Breast epithelium (tissue), 3 donors: Measurements from ENCODE around the gene C1orf87.

Experiments used
- CTCF ChIP-seq, 3 donors: fragments of 450-650 bp; IDR thresholded peaks; one replicate each; pipeline ENCODE4 v1.5.1; 2016 to 2017; ENCODE audit warnings: antibody characterized with exemption in 3 of 3, mild to moderate bottlenecking in 3 of 3, moderate library complexity in 3 of 3
- POLR2A ChIP-seq: fragments of 450-650 bp; IDR thresholded peaks from one replicate; pipeline ENCODE4 v1.6.1; 2016; ENCODE audit warnings: antibody characterized with exemption, mild to moderate bottlenecking, moderate library complexity
- POLR2AphosphoS5 ChIP-seq, 3 donors: sonication (generic); formaldehyde crosslinking; IDR thresholded peaks; one replicate each; pipeline ENCODE4 v1.6.1; 2017; ENCODE audit warnings: antibody characterized with exemption in 3 of 3

- TF ChIP-seq CTCF (IDR thresholded peaks at IDR 0.05) (no peak), POLR2A (no peak), POLR2AphosphoS5 (IDR thresholded peaks at IDR 0.05) (no peak)
Observed at GRCh38 chr1:60063561-60063960, 10.0 kb downstream of the C1orf87 start.
